Natural killer cell (primary cell): ENCODE measurements around the gene CMIP. TPM values are rescaled to one million over a fixed set of nuclear protein-coding genes. Genes with fewer than 3 reads are reported as not detected.

Experiments
- ATAC-seq, 3 donors: fragments of 150-1000 bp in 2 of 3; fragments of 200-7000 bp in 1 of 3; cut with Tn5 transposase; 1 replicate in 1 of 3; 2 replicates in 2 of 3; pipeline ENCODE4 v1.10.0; 2021; ENCODE audit warnings: mild to moderate bottlenecking in 2 of 3, moderate library complexity in 2 of 3
- DNase-seq, 2 donors: peaks; one replicate each; pipeline versions ENCODE4 v3.0.0 to v3.0.0-alpha.2; 2013 to 2021; ENCODE audit warnings: mixed read lengths in 1 of 2
- H3K27ac ChIP-seq: one replicate; pipeline ENCODE4 v1.5.1; 2013; ENCODE audit warnings: mild to moderate bottlenecking, low read length
- H3K27me3 ChIP-seq: one replicate; pipeline ENCODE4 v1.6.1; 2013; ENCODE audit warnings: low read length; ENCODE audit not compliant: control insufficient read depth, insufficient read depth
- H3K36me3 ChIP-seq: one replicate; pipeline ENCODE4 v1.6.1; 2013; ENCODE audit warnings: low read length; ENCODE audit not compliant: control insufficient read depth, insufficient read depth
- H3K4me1 ChIP-seq: one replicate; pipeline ENCODE4 v1.6.1; 2013; ENCODE audit warnings: low read length; ENCODE audit not compliant: control insufficient read depth, insufficient read depth
- H3K4me3 ChIP-seq: one replicate; pipeline ENCODE4 v1.5.1; 2013; ENCODE audit warnings: low read length
- H3K9me3 ChIP-seq: one replicate; pipeline ENCODE4 v1.6.1; 2013; ENCODE audit warnings: low read length; ENCODE audit not compliant: control insufficient read depth, insufficient read depth
- H3K27ac Mint-ChIP-seq, 2 donors: one replicate each; pipeline ENCODE4 v1.8.0; 2022; ENCODE audit warnings: mild to moderate bottlenecking in 2 of 2, mixed read lengths in 2 of 2, moderate library complexity in 1 of 2
- H3K27me3 Mint-ChIP-seq, 2 donors: one replicate each; pipeline ENCODE4 v1.8.0; 2022; ENCODE audit warnings: low read depth in 2 of 2, mixed read lengths in 2 of 2
- H3K36me3 Mint-ChIP-seq: one replicate; pipeline ENCODE4 v1.8.0; 2022; ENCODE audit warnings: mixed read lengths
- H3K4me1 Mint-ChIP-seq, 2 donors: one replicate each; pipeline ENCODE4 v1.8.0; 2022; ENCODE audit warnings: mixed read lengths in 2 of 2
- H3K4me3 Mint-ChIP-seq: one replicate; pipeline ENCODE4 v1.8.0; 2022; ENCODE audit warnings: mild to moderate bottlenecking, moderate library complexity, mixed read lengths
- H3K9me3 Mint-ChIP-seq, 2 donors: one replicate each; pipeline ENCODE4 v1.8.0; 2022; ENCODE audit warnings: mixed read lengths in 2 of 2
- CTCF ChIP-seq: fragments of 200-600 bp; IDR thresholded peaks from one replicate; pipeline ENCODE4 v1.8.0; 2022; ENCODE audit warnings: antibody characterized with exemption
- WGBS: methylation state at CpG from one replicate; pipeline ENCODE4 v1.1.7; 2013; ENCODE audit warnings: missing lambda C conversion rate; ENCODE audit not compliant: insufficient coverage; 5-methylcytosine and 5-hydroxymethylcytosine counted together
- intact Hi-C: fragments of 100-400 bp; cut with micrococcal nuclease; formaldehyde crosslinking; loops from one replicate; pipeline ENCODE4 v1.14.2; 2022
- total RNA-seq, 4 donors: library from RNA; stranded (reverse); fragments of 120-200 nt in 1 of 4; gene quantifications; one replicate each; pipeline versions ENCODE4 v1.2.3 to v1.2.4, GENCODE V29; 2013 to 2022

Gene CMIP
- total RNA-seq, 3 donors from 2014 or later (not counting 1 experiment from before 2014, with no cell fraction given): 88.2 to 115 (median 91.5) TPM

GRCh38 chr16:81696166-81696960 is 251.8 kb downstream of the CMIP start:
- 89% methylated on average over 21 of the region's 22 CpGs for WGBS

GRCh38 chr16:81696961-81697615 is 252.5 kb downstream of the CMIP start:
- H3K27me3 Mint-ChIP-seq: no peaks in the 10 kb centered on the region
- TF ChIP-seq CTCF: peak; percentile 43
- H3K36me3 ChIP-seq: peaks cover 78% of the 10 kb centered on the region
- DNase-seq: peak; percentile 28 to 57
- no peaks in the 10 kb centered on the region for H3K9me3 Mint-ChIP-seq
- no peaks in the 10 kb centered on the region for H3K9me3 ChIP-seq
- intact Hi-C loops: loop anchor here (1.0 kb wide), 2 partner anchors 294 to 331 kb away; no protein-coding TSS in a partner anchor
- no peaks in the 10 kb centered on the region for H3K36me3 Mint-ChIP-seq
- ATAC-seq: peak; percentile 43 to 59 (median 52)
- no peaks in the 10 kb centered on the region for H3K4me1 Mint-ChIP-seq
- no peak overlapping the region for H3K4me3 Mint-ChIP-seq
- no peak overlapping the region for H3K27ac ChIP-seq
- 89% methylated on average over 16 of the region's 16 CpGs for WGBS
- no peak overlapping the region for H3K4me3 ChIP-seq
- no peaks in the 10 kb centered on the region for H3K27me3 ChIP-seq
- H3K4me1 ChIP-seq: no peaks in the 10 kb centered on the region
- no peak overlapping the region for H3K27ac Mint-ChIP-seq

More at GRCh38 chr16:81696166-81696960, 251.8 kb downstream of the CMIP start:
- no peaks in the 10 kb centered on the region for H3K27me3 Mint-ChIP-seq
- no peak overlapping the region for H3K27ac ChIP-seq
- intact Hi-C loops: no loop called here
- H3K27me3 ChIP-seq: no peaks in the 10 kb centered on the region
- no peak overlapping the region for H3K4me3 ChIP-seq
- peaks cover 78% of the 10 kb centered on the region for H3K36me3 ChIP-seq
- no peaks in the 10 kb centered on the region for H3K9me3 ChIP-seq
- no peaks in the 10 kb centered on the region for H3K4me1 Mint-ChIP-seq
- DNase-seq (no peak), ATAC-seq (peak in 1 of 3 donors; percentile 26)
- H3K4me1 ChIP-seq: no peaks in the 10 kb centered on the region
- peak overlapping the region in 1 of 2 donors; percentile 62 for H3K27ac Mint-ChIP-seq
- no peaks in the 10 kb centered on the region for H3K9me3 Mint-ChIP-seq
- no peak overlapping the region for H3K4me3 Mint-ChIP-seq
- no peak for TF ChIP-seq CTCF
- no peaks in the 10 kb centered on the region for H3K36me3 Mint-ChIP-seq

GRCh38 chr16:81697616-81698309 is 253.2 kb downstream of the CMIP start:
- WGBS: 96% methylated on average over 36 of the region's 36 CpGs
- H3K36me3 Mint-ChIP-seq: no peaks in the 10 kb centered on the region
- H3K4me3 Mint-ChIP-seq: no peak overlapping the region
- DNase-seq: no peak
- peaks cover 0 to 2% of the 10 kb centered on the region in 2 donors for H3K4me1 Mint-ChIP-seq
- H3K27ac Mint-ChIP-seq: no peak overlapping the region
- Histone ChIP-seq H3K27ac (no peak overlapping the region), H3K27me3 (no peaks in the 10 kb centered on the region), H3K4me3 (no peak overlapping the region), H3K4me1 (no peaks in the 10 kb centered on the region), H3K9me3 (no peaks in the 10 kb centered on the region), H3K36me3 (peaks cover 77% of the 10 kb centered on the region)
- no peak for TF ChIP-seq CTCF
- H3K9me3 Mint-ChIP-seq: no peaks in the 10 kb centered on the region
- ATAC-seq: no peak
- no peaks in the 10 kb centered on the region for H3K27me3 Mint-ChIP-seq
- intact Hi-C loops: loop anchor here (1.0 kb wide), 2 partner anchors 294 to 331 kb away; no protein-coding TSS in a partner anchor
